GM21390 (cell line): ENCODE data around the gene SIL1.
"Not testable (repeated sequence)": the region's sequence is repeated elsewhere in the genome, so short reads cannot be mapped to it uniquely, and the experiment has no call there.

Source experiments
- ATAC-seq: cut with Tn5 transposase; IDR thresholded peaks from one replicate; pipeline ENCODE4 v1.9.1; 2021; ENCODE audit not compliant: unreplicated experiment

Gene SIL1

DNA sequence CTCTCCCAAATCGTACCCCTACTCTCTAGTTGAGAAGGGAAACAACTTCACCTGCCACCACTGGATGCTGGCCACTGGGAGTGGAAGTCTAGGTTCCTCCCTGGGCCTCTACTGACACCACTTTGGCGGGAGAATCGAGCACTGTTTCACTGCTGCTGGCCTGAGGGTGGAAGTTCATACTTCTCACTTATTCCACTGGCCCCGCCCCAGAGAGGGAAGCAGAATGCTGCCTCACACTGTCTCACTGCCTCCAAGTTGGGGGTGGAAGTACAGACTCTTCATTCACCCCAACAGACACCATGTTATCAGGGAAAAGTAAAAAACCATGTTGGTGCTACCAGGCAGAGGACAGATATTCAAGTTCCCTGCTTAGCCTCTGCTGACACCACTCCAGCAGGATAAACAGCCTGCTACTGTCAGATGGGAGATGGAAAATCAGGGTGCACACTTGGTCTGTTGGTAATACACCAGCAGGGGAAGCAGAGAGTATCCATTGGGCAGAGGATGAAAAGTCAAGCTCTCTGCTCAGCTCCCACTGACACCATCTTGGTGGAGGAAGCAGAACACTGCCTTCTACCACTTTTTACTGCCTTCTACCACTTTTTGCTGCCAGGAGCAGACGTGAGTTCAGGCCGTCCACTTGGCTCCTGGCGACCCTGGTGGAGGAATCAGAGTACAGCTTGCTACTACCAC is 159.4 kb downstream of the SIL1 start:
- no peak for ATAC-seq

DNA sequence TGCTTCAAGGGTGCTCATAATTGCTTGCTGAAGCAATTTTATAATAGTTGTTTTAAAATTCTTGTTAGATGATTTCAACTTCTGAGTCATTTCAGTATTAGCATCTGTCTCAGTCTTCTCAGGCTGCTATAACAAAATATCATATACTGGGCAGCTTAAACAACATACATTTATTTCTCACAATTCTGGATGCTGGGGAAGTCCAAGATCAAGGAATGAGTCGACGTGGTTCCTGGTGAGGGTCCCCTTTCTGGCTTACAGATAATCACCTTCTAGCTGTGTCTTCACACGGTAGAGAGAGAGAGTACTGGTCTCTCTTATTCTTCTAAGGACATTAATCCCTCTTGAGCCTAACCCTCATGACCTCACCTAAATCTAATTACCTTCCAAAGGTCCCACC is 160.4 kb downstream of the SIL1 start:
- no peak for ATAC-seq

DNA sequence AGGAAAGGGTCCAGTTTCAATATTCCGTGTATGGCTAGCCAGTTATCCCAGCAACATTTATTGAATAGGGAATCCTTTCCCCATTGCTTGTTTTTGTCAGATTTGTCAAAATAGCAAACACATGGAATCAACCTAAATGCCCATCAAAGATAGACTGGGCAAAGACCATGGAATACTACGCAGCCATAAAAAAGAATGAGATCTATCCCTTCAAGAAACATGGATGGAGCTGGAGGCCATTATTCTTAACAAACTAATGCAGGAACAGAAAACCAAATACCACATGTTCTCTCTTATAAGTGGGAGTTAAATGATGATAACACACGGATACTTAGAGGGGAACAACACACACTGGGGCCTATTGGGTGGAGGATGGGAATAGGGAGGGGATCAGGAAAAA is 161.8 kb downstream of the SIL1 start:
- not testable (repeated sequence) for ATAC-seq

DNA sequence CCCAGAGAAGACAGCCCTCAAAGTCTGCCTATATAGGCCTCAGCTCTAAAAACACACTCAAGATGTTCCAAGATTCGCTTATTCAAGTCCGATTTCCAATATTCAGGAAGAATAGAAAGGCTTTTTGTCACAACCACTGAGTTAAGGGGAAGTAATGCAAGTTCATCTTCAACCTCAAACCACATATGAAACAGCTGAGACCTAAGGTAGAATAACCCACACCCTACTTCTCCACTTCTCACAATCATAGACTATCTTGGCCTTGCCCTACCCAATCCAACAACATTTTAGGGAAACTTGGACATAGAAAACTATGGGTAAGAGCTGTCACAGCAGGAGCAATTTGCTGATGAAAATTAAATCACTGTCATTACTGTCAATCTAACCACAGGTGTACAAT is 171.0 kb downstream of the SIL1 start:
- no peak for ATAC-seq

DNA sequence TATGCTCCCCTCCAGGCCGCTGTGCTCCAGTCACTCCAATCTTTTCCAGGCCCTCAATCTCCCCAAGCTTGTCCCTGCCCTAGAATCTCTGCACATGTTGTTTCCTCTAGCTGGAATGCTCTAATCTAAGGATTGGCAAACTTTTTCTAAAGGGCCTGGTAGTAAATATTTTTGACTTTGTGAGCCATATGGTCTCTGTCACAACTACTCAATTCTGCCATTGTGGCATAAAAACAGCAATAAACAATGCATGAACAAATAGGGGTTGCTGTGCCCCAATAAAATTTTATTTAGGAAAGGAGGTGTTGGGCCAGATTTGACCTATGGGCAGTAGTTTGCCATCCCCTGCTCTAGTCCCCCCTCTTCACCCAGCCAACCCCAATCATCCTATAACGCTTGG is 172.5 kb downstream of the SIL1 start:
- no peak for ATAC-seq

DNA sequence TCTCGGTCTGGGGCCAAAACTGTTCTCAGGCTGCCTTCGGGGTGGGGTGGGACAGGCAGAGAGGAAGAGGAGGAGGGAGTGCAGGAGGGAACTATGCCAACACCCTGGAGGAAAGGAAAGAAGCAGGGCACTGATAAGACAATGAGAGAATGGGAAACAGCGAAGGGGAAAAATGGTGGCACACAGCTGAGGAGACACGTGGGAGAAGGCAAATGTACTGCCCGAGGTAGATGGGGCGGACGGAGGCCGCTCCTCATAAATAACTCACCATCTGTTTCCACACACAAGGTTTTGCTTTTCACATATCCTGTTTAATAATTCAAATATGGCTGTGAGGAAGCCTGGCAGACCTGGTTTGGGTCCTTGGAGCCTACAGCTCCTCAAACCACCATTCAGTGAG is 174.9 kb downstream of the SIL1 start:
- ATAC-seq: no peak

DNA sequence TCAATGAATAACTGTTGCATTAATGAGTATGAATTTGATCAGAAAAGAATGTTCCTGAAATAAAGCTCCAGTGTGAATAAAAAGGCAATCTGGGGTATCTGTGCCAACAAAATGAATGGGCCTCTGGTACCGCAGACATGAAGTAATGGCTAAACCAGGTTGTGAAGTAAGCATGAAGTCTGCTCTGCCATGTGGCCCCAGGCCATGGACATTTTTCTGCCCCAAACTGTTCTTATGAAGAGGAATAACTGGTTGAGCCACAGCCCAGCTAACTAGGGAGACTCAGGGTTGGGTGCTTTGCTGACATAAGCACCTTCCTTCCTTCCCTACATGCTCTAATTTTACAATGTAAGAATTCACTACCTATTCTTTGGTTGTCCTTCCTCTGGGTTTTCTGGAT is 175.6 kb downstream of the SIL1 start:
- no peak for ATAC-seq

DNA sequence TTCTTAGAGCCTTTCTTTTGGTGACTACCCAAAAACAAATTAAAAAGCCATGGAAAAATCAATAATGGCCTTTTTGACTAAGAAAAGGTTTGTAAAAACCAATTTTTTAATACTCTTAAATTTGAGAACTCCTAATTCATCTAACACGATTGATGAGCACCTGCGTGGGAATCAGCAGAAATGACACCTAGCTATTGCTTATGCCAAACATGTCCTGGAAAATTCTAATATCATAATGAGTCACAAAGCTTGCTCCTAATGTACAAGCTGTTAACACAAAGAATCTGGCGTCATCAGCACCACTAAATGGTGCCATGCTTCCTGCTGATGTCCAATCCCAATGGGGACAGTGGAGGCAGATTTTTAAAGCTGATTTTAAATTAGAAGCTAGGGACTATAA is 176.8 kb downstream of the SIL1 start:
- ATAC-seq: no peak

DNA sequence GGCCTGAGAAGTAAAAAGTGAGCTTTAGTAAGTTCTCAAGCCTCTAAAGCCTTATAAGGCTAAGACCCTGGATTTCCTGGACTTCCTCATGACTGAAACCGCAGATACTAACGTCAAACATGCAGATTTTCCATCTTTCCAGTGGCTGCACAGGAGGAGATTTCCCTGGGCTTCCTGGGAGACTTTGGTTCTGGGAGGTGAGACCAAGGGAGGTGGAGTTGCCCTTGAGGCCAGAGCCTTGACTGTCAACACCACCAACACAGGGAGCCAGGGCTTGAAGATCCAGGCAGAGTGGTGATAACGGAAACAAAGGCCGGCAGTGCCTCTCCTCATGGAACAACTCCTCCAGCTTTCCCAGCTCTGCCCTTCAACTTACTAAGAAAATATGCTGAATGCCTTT is 178.3 kb downstream of the SIL1 start:
- no peak for ATAC-seq

DNA sequence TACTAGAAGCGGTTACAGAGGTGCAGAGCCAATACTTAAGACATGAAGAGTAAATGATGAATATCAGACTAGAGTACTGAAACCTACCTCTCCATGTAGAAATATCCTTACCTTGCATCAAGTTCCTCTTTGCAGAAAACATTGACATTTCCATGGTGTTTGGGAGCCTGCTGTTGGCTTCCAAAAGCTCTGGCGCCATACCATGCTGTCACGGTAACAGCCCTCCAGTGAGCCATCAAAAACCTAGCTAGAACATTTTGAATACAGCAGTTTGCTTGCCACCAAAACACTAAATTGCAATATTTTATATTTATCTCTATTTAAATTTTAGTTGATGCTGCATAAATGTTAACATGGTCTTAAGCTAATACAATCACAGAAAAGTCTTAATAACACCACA is 179.0 kb downstream of the SIL1 start:
- ATAC-seq: no peak

DNA sequence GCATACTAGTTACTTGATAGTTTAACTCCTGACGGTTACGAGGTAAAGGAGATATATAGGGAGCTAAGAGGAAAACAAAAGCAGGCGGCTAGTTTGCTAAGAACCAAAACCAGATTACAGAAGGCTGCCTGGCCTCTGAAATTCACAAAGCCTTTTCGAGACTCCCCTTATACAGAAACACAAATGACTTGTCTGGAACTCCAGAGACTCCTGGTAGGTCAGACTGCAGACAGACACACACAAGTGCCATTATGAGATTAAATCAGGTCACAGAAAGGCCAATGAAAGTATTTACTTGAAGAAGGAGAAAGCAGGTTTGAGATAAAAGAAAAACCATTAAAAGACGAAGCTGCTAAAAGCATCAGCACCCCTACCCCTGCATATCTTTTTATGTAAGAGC is 180.5 kb downstream of the SIL1 start:
- ATAC-seq: no peak

DNA sequence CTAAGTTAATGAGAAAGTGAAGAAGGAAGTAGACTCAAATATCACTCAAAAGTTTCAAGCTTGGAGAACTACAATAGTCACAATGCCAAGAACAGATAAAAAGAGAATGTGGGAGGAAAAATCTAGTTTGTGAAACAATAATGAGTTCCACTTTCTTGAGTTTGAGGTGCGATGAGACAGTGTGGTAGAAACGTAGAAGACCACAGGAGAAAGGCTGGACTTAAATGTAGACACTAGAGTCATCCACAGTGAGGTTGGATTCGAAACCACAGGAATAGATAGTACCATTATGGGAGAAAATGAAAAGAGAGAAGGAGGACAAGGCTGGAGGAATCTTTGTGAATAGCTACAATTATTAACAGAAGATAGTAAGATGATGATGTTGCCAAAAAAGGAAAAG is 182.0 kb downstream of the SIL1 start:
- no peak for ATAC-seq

DNA sequence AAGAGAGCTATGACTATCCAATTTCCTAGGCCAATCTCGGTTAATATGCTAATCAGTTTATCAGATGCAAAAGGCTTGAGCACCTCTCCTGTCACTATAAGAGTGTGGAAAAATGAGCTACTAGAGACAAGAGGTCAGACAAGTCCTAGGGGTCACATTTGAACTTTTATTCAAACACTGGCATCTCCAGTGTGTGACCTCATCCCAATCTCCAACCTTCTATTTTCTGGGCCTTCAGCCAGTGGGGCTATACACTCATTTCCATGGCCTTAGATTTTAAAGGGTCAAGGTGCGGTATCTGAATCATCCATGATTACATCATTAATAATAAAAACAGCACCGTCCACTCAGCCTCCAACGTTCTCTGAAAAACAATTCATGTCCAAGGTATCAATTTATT is 183.4 kb downstream of the SIL1 start:
- no peak for ATAC-seq

DNA sequence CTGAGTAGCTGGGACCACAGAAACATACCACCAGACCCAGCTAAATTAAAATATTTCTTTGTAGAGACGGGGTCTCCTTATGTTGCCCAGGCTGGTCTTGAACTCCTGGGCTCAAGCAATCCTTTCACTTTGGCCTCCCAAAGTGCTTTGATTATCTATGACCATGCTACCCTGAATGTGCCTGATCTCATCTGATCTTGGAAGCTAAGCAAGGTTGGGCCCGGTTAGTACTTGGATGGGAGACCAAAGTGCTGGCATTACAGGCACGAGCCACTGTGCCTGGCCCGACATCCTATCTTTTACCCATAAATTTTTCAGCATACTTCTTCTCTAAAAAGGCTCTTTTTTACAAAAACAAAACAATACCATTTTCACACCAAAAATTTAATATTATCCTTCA is 186.0 kb downstream of the SIL1 start:
- no peak for ATAC-seq

DNA sequence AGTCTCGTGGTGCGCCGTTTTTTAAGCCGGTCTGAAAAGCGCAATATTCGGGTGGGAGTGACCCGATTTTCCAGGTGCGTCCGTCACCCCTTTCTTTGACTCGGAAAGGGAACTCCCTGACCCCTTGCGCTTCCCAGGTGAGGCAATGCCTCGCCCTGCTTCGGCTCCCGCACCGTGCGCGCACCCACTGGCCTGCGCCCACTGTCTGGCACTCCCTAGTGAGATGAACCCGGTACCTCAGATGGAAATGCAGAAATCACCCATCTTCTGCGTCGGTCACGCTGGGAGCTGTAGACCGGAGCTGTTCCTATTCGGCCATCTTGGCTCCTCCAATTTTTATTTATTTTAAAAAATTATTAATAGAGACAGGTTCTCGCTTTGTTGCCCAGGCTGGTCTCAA is 187.0 kb downstream of the SIL1 start:
- ATAC-seq: not testable (repeated sequence)

DNA sequence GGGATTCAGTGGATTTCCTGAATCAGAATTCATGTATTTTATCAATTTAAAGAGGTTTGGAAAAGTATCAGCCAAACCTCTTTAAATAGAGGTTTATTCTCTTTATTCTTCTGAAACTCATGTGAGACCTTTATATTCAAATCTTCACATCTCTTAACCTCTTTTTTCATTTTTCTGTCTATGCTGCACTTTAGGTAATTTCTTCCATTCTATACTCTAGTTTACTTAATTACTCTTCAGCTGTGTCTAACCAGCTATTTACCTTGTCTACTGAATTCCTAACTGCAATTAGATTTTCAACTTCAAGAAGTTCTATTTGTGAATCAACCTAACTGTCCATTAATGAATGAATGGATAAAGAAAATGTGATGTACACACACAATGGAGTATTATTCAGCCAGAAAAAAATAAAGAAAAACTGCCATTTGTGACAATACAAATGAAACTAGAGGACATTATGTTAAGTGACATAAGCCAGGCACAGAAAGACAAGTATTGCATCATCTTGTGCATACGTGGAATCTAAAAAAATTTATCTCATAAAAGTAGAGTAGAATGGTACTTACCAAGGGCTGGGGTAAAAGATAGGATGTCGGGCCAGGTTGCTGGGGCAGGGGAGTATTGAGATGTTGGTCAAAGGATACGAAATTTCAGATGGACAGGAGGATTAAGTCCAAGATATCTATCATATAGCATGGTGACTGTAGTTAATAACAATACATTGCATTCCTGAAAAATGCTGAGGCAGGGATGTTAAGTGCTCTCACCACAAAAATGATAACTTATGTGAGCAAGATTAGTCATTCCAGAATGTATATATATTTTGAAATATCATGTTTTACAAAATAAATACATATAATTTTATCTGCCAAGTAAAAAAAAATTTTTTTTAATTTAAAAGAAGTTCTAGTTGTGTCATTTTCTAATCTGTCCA is 193.5 kb downstream of the SIL1 start:
- ATAC-seq: no peak

DNA sequence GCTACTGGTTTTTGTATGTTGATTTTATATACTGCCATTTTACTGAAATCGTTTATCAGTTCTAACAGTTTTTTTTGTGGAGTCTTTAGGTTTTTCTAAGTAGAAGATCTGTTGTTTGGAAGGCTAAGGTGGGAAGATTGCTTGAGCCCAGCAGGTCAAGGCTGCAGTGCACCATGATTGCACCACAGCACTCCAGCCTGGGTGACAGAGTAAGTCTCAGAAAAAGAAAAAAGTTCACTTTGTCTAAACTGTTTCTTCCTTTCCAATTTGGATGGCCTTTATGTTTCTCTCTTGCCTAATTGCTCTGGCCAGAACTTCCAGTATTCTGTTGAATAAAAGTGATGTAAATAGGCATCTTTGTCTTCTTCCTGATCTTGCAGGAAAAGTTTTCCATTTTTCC is 198.5 kb downstream of the SIL1 start:
- ATAC-seq: no peak

DNA sequence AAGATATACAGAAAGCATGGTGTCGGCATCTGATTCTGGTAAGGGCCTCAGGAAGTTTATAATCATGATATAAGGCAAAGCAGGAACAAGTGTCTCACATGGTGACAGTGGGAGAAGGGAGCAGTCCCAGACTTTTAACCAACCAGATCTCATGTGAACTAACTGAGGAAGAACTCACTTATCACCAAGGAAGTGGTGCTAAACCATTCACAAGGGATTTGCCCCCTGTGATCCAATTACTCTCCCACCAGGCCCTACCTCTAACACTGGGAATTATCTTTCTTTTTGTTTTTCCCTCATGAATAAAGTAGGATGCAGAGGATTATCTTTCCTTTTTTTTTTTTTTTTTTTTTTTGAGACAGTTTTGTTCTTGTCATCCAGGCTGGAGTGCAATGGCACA is 199.6 kb downstream of the SIL1 start:
- no peak for ATAC-seq

DNA sequence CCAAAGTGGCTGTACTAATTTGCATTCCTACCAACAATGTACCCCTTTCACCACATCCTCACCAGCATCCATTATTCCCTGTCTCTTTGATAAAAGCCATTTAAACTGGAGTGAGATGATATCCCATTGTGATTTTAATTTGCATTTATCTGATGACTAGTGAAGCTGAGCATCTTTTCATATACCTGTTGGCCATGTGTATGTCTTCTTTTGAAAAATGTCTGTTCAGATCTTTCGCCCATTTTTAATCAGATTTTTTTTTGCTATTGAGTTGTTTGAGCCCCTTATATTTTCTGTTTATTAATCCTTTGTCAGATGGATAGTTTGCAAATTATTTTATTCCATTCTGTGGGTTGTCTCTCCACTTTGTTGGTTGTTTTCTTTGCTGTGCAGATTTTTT is 202.0 kb downstream of the SIL1 start:
- ATAC-seq: no peak

DNA sequence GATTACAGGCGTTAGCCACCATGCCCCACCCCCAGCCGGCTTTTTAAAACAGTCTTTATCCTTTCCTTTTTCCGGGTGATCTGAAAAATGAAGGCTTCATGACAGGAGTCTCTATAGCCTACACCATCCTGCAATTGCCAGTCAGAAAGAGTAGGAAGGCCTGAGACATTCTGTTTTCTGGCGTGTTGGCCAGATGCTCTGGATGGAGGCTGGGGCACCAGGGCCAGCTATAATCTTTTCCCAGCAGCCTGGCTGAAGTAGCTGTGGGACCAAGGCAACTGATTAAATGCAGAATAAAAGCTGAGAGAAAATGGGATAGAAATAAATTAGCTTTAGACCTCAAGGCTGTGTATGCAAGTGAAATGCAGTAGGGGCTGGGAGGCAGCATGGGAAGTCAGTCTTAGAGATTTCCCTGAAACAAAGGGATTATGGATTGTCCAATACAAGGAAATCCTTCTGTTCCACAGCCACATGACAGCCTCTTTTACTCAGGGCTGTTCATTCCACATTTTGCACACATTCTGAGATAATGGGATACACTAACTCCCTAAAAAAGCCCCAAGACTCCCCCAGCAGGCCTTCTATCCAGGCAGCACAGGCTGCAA is 207.1 kb downstream of the SIL1 start:
- no peak for ATAC-seq

DNA sequence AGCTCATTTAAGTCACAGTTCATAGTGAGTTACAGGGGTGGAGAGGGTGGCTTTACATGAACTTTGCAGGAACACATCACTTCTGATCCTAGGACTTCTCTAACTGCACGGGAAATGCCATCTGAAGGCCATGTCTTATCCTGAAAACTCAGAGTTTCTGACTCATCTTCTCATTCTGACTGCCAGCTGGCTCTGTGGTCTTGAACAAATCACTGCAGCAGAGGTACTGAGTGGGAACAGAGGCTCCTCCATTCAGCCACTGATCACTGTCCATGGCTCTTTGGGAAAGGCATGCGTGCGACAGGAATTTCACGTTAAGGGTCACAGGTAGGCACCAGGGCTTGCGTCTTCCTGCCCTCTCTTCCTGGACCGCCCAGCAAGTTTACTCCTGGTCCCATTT is 208.4 kb downstream of the SIL1 start:
- no peak for ATAC-seq

DNA sequence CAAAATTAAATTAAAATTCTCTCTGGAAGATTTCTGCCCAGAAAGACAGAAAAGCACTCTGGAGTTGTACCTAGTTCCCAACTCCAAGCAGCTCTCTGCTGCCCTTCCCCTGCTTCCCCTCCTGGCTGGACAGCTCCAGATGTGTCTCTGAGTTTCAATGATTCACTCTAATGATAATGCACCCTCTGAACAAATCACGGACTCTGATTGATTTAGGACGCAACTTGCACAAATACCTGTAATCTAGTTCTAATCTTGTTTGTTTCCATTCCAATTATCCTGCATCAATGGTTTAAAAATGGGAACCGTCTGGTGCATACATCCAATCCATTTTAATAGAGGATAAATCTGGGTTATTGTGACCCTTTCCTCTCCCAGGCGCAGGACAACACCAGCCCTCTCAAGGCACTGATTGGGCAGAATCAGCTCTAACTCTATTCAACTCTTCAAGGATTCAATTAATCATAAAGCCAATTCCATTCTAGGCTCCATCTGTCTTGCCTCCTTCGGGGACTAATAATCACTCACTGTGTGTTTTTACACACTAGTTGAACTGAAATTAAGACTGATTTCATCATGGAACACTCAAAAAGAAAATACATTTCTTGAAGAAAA is 211.9 kb downstream of the SIL1 start:
- no peak for ATAC-seq
